ENCODE measurements around the gene PCDHA1.

GRCh38 chr5:140973550-140973949, 187.6 kb downstream of the PCDHA1 start:
- no peak for TF ChIP-seq CTCF (IDR thresholded peaks at IDR 0.05; ENCODE audit: insufficient read depth, low read length, poor library complexity, severe bottlenecking)
- no peak for TF ChIP-seq EZH2phosphoT487 (conservative IDR thresholded peaks at IDR 0.05; ENCODE audit: low read length)
